Common myeloid progenitor, CD34-positive (primary cell): ENCODE results near the gene DIPK1A.

Source experiments
- CTCF ChIA-PET: fragments of 350-600 bp; sonication (Branson Sonifier 250); formaldehyde crosslinking; loops from one replicate; lab custom pipeline; 2021; ENCODE audit warnings: antibody characterized with exemption; lab: Charles Lee
- POLR2A ChIA-PET: fragments of 350-600 bp; sonication (Branson Sonifier 250); formaldehyde crosslinking; loops from one replicate; lab custom pipeline; 2021; ENCODE audit warnings: antibody characterized with exemption; lab: Charles Lee
- DNase-seq, 3 donors: peaks; one replicate each; pipeline versions ENCODE4 v3.0.0 to v3.0.0-alpha.2; 2013
- H3K27ac ChIP-seq, 2 experiments: 1 replicate in 1 of 2; 2 replicates in 1 of 2; pipeline ENCODE4 v1.7.0; 2013; ENCODE audit warnings: inconsistent platforms in 2 of 2, low read length in 2 of 2, mild to moderate bottlenecking in 2 of 2, low read depth in 1 of 2, moderate library complexity in 1 of 2; ENCODE audit not compliant: severe bottlenecking in 2 of 2, insufficient read depth in 1 of 2, poor library complexity in 1 of 2
- H3K27me3 ChIP-seq, 5 experiments: replicated peaks in 2 of 5; 1 replicate in 3 of 5; 2 replicates in 2 of 5; pipeline versions ENCODE4 v1.6.1 to v1.7.0; 2013; ENCODE audit warnings: low read length in 4 of 5, mild to moderate bottlenecking in 2 of 5, moderate library complexity in 2 of 5, inconsistent platforms in 1 of 5; ENCODE audit not compliant: insufficient read depth in 5 of 5, control insufficient read depth in 4 of 5
- H3K36me3 ChIP-seq, 4 experiments: 1 replicate in 2 of 4; 2 replicates in 2 of 4; pipeline versions ENCODE4 v1.6.1 to v1.7.0; 2013; ENCODE audit warnings: low read length in 3 of 4, control low read depth in 1 of 4, mild to moderate bottlenecking in 1 of 4; ENCODE audit not compliant: control insufficient read depth in 4 of 4, insufficient read depth in 4 of 4
- H3K4me1 ChIP-seq, 4 experiments: 1 replicate in 3 of 4; 2 replicates in 1 of 4; pipeline versions ENCODE4 v1.6.1 to v1.7.1; 2013; ENCODE audit warnings: low read length in 3 of 4, mild to moderate bottlenecking in 3 of 4, control low read depth in 1 of 4, inconsistent platforms in 1 of 4, moderate library complexity in 1 of 4; ENCODE audit not compliant: control insufficient read depth in 4 of 4, insufficient read depth in 4 of 4; ENCODE audit errors: control extremely low read depth in 1 of 4
- H3K4me3 ChIP-seq, 7 experiments: 1 replicate in 4 of 7; 2 replicates in 3 of 7; pipeline versions ENCODE4 v1.5.1 to v1.7.0; 2013; ENCODE audit warnings: mild to moderate bottlenecking in 7 of 7, low read length in 6 of 7, moderate library complexity in 6 of 7, inconsistent platforms in 2 of 7, low read depth in 2 of 7, control low read depth in 1 of 7; ENCODE audit not compliant: insufficient read depth in 4 of 7, control insufficient read depth in 1 of 7; ENCODE audit errors: extremely low read depth in 1 of 7
- H3K9me3 ChIP-seq, 5 experiments: 1 replicate in 4 of 5; 2 replicates in 1 of 5; pipeline versions ENCODE4 v1.6.1 to v1.7.1; 2013; ENCODE audit warnings: low read length in 4 of 5, mild to moderate bottlenecking in 2 of 5, inconsistent platforms in 1 of 5, low read depth in 1 of 5, moderate library complexity in 1 of 5; ENCODE audit not compliant: control insufficient read depth in 4 of 5, insufficient read depth in 2 of 5; ENCODE audit errors: control extremely low read depth in 1 of 5
- WGBS: methylation state at CpG from one replicate; pipeline ENCODE4 v1.1.5; 2013; ENCODE audit not compliant: insufficient coverage; 5-methylcytosine and 5-hydroxymethylcytosine counted together

The DIPK1A gene

GRCh38 chr1:92845908-92846307 lies 115.4 kb downstream of the DIPK1A start:
- DNase-seq, result no peak
- WGBS, result no CpG with 5 or more reads among the region's 3 CpGs
- H3K9me3 ChIP-seq, result no peaks in the 10 kb centered on the region
- H3K27ac ChIP-seq, result no peak overlapping the region
- peaks cover 14 to 33% (median 25%) of the 10 kb centered on the region in 4 experiments for H3K36me3 ChIP-seq
- no peaks in the 10 kb centered on the region for H3K27me3 ChIP-seq
- H3K4me3 ChIP-seq, result no peak overlapping the region
- ChIA-PET CTCF (no interaction called here), POLR2A (no interaction called here)
- H3K4me1 ChIP-seq, result no peaks in the 10 kb centered on the region

DNA sequence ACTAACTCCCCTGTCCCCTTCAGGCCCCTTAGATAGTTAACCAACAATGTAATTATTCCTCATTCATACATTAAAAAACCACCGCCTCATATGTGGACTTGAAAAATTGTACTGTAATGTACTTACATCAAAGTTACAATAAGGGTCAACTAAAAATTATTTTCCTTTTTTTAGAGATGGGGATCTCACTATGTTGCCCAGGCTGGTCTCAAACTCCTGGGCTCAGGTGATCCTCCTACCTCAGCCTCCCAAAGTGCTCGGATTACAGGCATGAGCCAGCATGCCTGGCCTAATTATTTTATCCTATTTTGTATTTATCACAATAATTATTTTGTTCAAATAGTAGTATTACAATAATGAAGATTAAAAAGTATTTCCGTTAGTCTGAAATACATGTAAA lies 116.8 kb downstream of the DIPK1A start:
- Histone ChIP-seq H3K4me3 (no peak overlapping the region), H3K27ac (no peak overlapping the region), H3K9me3 (no peaks in the 10 kb centered on the region), H3K27me3 (no peaks in the 10 kb centered on the region), H3K36me3 (peaks cover 27 to 48% (median 37%) of the 10 kb centered on the region in 4 experiments), H3K4me1 (no peaks in the 10 kb centered on the region)
- ChIA-PET CTCF (no interaction called here), POLR2A (interaction anchor here (0.7 kb wide), 1 partner anchor 95 kb away, joined by 3 read pairs; no protein-coding TSS in a partner anchor)
- no CpG with 5 or more reads among the region's 3 CpGs for WGBS
- DNase-seq, result no peak

GRCh38 chr1:92843429-92844352 lies 117.6 kb downstream of the DIPK1A start:
- POLR2A ChIA-PET, result no interaction called here
- no peaks in the 10 kb centered on the region for H3K9me3 ChIP-seq
- no peaks in the 10 kb centered on the region for H3K4me1 ChIP-seq
- no peaks in the 10 kb centered on the region for H3K27me3 ChIP-seq
- H3K36me3 ChIP-seq, result peaks cover 30 to 54% (median 42%) of the 10 kb centered on the region in 4 experiments
- no peak for DNase-seq
- CTCF ChIA-PET, result no interaction called here
- H3K4me3 ChIP-seq, result no peak overlapping the region
- no peak overlapping the region for H3K27ac ChIP-seq
- WGBS, result 98% methylated on average over 5 of the region's 8 CpGs

GRCh38 chr1:92843046-92843423 lies 118.2 kb downstream of the DIPK1A start:
- H3K4me3 ChIP-seq, result no peak overlapping the region
- DNase-seq, result no peak
- H3K4me1 ChIP-seq, result peaks cover 0 to 2% (median 0%) of the 10 kb centered on the region in 4 experiments
- ChIA-PET POLR2A (no interaction called here), CTCF (interaction anchor here (0.6 to 1.9 kb wide), 3 partner anchors 113 to 152 kb away, joined by 3 to 6 read pairs (median 5); no protein-coding TSS in a partner anchor)
- H3K27ac ChIP-seq, result no peak overlapping the region
- no CpG with 5 or more reads among the region's 2 CpGs for WGBS
- no peaks in the 10 kb centered on the region for H3K9me3 ChIP-seq
- peaks cover 33 to 61% (median 45%) of the 10 kb centered on the region in 4 experiments for H3K36me3 ChIP-seq
- no peaks in the 10 kb centered on the region for H3K27me3 ChIP-seq

DNA sequence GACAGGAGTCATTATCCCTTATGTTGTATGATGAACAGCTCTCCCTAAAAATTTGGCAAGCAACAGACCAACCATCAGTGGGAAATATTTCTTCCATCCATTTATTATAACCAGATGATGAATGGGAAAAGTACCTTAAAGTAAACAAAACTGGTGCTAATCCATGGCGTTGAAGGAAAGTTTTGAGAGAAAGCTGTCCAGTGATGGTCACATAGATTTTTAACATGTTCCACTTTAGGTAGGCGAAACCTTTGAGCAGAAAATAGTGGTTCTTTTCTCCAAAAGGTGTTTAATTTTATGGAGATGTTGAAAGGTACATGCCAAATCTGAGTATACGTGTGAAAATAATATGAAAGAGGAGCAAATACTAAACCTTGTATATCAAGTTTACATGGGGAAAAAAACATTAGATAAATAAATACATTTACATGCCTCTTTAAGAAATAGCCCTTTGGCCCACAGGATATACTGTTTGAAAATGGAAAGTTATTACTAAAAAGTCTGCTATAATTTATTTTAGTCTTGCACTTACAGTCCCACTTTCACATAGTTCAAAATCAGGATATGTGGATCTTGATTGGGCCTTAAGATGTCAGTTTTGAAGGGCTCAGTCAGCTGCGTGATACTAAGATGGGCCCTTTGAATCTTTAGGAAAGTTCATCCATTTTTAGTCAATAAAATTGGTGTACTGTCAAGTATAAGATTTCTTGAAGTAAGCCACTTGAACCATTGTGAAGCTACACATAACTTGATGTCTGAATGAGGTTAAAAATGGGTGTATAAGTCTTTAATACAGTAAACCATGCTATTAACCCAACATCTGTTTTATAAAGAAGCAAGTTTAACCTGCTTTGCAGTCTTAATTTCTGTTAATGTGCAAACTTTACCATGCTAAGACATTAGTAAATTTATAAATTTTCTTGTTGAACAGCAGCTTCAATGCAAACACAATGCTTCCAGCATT lies 118.9 kb downstream of the DIPK1A start:
- ChIA-PET CTCF (interaction anchor here (0.6 to 1.9 kb wide), 5 partner anchors 10 to 152 kb away, joined by 3 to 6 read pairs (median 3); partner anchors contain the start of gene RPL5), POLR2A (no interaction called here)
- Histone ChIP-seq H3K27ac (no peak overlapping the region), H3K9me3 (no peaks in the 10 kb centered on the region), H3K27me3 (no peaks in the 10 kb centered on the region), H3K4me3 (no peak overlapping the region), H3K36me3 (peaks cover 38 to 68% (median 51%) of the 10 kb centered on the region in 4 experiments), H3K4me1 (peaks cover 0 to 2% (median under 1%) of the 10 kb centered on the region in 4 experiments)
- 100% methylated on average over 3 of the region's 4 CpGs for WGBS
- DNase-seq, result no peak

DNA sequence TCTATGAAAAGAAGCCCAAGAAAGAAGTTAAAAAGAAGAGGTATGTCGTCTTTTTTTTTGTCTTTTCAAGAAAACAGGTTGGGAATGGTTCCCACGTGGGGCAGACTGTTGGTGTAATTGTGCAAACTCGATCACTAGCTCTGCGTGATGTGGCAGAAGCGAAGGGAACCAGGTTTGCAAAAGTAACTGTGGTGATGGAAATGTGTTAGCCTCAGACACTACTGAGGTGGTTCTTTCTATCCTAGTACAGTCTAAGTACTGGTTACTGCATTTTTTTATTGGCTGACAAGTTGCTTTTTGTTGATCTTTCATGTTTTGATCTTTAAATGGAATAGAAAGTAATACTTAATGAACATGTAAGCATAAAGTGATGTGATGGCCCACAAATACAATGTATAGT lies 120.7 kb downstream of the DIPK1A start:
- POLR2A ChIA-PET, result no interaction called here

More for the DNA sequence above, 120.7 kb downstream of the DIPK1A start:
- no peak for DNase-seq
- Histone ChIP-seq H3K27me3 (no peaks in the 10 kb centered on the region), H3K4me3 (no peak overlapping the region), H3K27ac (no peak overlapping the region), H3K36me3 (peaks cover 39 to 85% (median 61%) of the 10 kb centered on the region in 4 experiments), H3K9me3 (no peaks in the 10 kb centered on the region), H3K4me1 (peaks cover 0 to 5% (median 1%) of the 10 kb centered on the region in 4 experiments)
- CTCF ChIA-PET, result interaction anchor here (1.3 to 1.4 kb wide), 2 partner anchors 19 to 120 kb away, joined by 3 to 8 read pairs; partner anchors contain the start of gene DIPK1A
- 92% methylated on average over 2 of the region's 5 CpGs for WGBS
